Kidney glomerular epithelial cell (primary cell): ENCODE results near the gene EFHD1.
A peak's percentile ranks its signal among the peaks of the same experiment; 100 is the strongest.

Source experiments
- DNase-seq: peaks from one replicate; lab custom pipeline; 2025; lab: John Stamatoyannopoulos, UW

EFHD1 gene, protein sequence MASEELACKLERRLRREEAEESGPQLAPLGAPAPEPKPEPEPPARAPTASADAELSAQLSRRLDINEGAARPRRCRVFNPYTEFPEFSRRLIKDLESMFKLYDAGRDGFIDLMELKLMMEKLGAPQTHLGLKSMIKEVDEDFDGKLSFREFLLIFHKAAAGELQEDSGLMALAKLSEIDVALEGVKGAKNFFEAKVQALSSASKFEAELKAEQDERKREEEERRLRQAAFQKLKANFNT

DNA sequence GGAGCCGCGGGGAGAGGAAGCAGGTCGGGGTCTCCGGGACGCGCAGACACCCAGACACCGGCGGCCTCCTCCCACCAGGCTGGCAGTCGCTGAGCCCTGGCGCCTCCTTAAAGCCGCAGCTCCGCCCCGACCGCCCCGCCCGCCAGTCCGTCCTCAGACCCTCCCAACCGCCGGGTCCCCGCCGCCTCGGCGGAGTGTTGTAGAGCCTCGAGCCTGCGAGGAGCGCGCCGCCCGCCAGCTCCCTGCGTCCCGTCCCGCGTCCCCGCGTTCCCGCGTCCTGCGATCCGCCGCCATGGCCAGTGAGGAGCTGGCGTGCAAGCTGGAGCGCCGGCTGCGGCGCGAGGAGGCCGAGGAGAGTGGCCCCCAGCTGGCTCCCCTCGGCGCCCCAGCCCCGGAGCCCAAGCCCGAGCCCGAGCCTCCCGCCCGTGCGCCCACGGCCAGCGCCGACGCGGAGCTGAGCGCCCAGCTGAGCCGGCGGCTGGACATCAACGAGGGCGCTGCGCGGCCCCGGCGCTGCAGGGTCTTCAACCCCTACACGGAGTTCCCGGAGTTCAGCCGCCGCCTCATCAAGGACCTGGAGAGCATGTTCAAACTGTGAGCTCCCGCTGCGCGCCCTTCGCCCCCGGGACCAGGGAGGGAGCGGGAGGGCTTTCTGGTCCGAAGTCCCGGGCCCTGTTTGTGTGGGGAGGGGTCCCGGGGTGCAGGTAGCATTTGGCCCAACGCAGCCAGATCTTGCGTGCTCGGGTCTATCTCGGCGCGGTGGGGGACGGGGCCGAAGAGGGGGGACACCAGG lies at the start of gene EFHD1:
TSS of gene EFHD1 (plus strand) at position 192 of the 793 bp plus-strand sequence. CDS start at position 293, 101 bp downstream.
- DNase-seq: peak; percentile 27

DNA sequence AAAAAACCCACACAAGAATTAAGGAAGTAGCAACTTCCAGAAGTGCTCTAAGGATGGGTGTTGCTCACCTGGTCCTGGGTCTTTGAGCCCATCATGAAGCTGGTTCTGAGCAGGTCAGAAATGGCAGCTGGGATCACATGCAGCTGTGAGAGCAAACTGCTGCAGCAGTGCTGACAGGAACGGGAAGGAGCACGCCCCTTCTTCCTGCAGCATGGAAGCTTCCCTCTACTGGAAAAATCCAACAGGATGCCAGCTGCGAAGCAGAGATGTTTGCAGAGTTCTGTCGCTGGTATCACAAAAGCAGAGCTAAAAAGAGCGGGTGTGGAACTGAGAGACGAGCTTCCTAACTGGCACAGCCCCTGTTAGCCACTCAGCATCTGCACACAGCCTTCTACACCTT lies 49.2 kb upstream of the EFHD1 start:
- no peak for DNase-seq

DNA sequence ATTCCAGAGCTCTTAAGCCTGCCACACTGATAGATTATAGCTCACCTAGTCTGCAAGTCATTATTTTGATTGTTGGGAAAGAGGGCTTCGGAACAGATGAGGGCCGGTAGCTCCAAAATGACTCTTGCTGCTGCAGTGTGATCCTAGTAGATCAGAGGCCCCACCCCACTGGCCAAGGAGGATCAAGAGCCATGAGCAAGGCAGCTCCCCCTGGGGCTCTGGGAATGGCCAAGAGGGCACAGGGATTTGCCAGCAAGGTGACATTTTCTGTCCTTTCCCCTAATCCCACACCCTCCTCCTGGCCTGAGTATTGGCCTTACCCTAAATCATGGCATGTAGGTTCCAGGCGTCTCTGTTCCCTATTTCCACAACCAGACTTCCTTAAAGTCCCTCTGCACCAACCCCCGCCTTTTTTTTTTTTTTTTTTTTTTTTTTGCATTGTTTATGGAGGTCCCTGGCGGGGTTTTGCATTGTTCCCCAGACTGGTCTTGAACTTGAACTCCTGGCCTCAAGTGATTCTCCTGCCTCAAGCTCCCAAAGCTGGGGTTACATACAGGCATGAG lies 46.4 kb upstream of the EFHD1 start:
- no peak for DNase-seq

DNA sequence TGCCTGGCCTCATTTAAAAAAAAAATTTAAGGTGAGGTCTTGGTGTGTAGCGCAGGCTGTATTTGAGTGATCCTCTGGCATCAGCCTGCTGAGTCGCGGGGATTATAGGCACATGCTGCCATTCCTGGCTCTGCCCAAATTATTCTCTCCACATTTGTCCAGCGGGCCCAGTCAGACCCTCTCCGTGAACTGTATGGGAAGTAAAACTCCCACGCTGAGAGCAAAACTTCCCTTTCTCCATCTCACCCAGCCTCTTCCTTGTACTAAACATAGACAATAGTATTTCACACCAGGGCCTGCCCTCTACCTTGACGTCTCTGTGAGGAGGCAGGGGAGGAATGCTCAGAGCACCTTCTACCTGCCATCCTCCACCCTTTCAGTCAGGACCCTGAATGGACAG lies 45.9 kb upstream of the EFHD1 start:
- DNase-seq: no peak

DNA sequence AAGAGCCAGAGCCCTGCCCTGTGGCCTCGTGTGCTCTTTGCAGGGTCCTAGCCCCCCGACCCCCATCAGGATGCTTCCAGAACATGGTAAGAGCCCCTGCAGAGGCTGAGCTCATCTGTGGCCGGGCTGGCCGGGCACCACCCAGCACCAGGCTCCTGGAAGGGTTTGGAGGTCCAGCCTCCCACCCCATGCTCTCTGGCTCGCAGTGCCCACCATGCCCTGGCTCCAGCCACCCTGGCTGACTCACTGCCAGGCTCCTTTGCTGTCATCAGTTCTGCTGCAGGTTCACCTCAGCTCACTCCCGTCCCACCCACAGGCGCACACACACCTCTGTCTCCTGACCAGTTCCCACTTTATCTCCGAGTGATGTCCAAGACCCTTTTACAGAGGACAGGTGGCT lies 45.4 kb upstream of the EFHD1 start:
- no peak for DNase-seq

DNA sequence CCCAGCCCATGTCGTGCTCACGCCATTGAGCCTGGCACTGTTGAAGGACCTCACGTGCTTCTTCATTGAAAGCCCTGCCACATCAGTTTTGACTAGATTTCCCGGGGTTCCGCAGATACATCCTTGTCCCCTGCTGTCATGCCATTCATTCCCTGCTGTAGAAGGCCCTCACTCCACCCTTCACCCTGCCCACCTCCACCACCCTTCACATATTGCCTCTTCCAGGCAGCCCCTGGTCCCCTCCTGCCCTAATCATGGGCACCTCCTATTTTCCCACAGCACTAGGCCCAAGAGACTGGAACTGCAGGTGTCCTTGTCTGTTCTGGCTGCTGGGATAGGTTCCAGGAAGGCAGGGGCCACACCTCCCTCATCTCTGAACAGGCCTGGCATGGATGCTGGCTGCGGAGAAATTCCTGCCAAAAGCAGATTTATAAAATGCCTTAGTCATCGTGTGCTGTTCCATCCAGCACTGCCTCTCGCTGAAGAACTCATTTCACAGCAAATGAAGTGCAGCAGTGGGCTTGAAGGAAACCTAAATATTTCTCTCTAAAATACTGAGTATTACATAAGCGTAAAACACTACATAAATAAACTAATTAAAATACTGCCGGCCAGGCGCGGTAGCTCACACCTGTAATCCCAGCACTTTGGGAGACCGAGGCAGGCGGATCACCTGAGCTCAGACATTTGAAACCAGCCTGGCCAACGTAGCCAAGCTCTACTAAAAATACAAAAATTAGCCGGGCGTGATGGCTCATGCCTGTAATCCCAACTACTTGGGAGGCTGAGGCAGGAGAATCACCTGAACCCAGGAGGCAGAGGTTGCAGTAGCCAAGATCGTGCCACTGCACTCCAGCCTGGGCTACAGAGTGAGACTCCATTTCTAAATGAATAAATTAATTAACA lies 44.5 kb upstream of the EFHD1 start:
- peak; percentile 25 for DNase-seq

DNA sequence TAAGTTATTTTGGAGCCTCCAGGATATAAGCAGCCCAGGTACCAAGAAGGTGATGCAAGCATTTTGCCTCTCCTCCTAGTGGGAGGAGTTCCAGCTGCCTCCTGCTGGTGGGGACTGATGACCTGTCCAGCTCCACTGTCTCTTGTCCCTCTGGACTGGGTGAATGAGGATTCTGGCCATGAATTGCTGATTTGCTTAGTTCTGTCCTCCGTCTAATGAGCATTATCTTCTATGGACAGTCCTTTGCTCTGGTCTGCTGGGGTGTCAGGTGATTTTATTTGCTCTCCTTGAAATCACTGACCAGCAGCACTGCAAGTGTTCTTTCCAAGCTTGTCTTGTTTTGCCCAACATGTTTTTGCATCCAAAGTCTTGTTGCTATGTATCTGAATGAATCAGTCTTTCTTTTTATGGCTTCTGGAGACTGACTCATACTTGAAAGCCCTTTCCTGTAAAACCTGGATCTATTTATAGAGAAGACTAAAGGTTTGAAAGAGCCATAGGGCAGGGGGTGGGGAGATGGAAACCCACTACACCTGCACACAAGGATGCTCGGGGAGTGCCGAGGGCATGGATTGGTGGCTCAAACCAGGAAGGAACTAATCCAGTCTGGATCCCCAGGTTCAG lies 40.5 kb upstream of the EFHD1 start:
- peak; percentile 93 for DNase-seq

DNA sequence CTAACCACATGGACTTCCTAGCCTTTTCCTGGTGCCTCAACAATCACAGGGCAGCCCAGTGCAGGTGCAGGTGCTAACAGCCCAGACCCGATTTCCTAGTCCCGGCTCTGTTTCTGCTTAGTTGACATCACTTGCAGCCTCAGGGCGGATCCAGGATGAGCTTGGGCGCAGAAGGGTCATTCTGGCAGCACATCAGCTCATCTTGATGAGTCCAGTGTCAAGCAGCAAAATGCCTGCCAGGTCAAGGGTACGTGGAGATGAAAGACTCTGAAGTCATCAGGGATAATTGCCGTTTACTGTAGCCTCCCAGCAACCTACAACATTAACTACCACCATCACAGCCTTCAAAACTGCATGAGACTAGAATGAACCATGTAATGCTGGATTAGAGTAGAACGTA lies 39.4 kb upstream of the EFHD1 start:
- DNase-seq: no peak

DNA sequence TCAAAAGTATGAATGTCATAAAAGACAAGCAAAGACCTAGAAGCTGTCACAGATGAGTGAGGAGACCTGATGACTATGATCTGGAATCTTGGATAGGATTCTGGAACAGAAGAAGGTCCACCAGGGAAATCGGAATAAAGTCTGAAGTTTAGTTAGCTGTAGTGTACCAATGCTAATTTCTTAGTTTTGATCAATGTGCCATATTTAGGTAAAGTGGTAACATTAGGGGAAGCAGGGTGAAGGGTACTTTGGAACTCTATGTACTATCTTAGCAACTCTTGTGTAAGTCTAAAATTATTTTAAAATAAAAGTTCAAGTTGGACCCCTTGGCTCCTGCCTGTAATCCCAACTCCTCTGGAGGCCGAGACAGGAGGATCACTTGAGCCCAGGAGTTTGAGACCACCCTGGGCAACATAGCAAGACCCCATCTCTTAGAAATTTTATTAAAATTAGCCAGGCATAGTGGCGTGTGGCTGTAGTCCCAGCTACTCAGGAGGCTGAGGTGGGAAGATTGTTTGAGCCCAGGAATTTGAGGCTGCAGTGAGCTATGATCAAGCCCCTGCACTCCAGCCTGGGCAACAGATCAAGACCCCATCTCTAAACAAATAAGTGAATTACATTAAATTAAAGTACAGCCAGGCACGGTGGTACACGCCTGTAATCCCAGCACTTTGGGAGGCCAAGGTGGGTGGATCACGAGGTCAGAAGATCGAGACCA lies 35.9 kb upstream of the EFHD1 start:
- no peak for DNase-seq

DNA sequence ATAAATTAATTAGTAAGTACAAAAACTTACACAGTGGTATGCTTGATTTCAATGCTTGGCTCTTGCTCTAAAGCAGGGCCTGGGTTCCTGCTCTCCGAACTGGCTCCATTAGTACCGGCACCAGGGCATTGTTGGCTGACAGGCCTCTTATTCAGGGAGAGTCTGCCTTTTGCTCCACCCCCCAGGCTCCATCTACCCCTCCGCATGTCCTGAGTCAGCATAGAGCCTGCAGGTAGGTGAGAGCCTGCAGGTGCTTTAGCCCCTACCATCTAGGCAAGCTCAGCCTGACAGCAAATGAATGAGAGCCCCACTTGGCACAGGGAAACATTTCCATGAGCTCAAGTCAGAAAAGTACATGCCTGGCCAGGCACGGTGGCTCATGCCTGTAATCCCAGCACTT lies 35.1 kb upstream of the EFHD1 start:
- DNase-seq: no peak

DNA sequence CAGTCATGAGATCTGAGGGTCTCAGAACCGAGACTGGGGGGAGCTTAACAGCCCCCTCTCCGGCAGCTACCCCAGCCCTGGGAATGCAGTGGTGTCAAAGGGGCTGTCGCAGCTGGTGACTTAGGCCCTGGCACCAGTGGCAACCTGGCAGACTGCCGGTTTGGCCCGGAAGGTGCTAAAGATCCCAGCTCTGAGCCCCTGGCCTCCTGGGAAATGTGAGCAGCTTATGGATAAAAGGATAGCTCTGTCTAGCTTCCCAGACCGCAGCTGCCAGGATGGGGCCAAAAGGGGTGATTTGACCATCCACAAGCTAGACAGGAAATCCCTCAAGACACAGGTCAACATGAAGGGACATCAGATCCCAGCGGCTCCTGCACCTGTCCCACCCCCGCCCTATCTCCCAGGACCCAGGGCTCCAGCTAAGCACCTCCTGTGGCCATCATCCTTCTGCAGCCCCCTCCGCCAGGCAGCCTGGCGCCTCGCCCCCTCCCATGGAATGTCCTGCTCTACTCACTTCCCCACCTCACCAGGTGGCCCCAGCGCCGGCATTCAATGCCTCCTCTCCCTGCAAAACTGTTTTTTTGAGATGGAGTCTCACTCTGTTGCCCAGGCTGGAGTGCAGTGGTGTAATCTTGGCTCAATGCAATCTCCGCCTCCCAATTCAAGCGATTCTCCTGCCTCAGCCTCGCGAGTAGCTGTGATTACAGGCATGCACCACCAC lies 33.2 kb upstream of the EFHD1 start:
- DNase-seq: no peak

DNA sequence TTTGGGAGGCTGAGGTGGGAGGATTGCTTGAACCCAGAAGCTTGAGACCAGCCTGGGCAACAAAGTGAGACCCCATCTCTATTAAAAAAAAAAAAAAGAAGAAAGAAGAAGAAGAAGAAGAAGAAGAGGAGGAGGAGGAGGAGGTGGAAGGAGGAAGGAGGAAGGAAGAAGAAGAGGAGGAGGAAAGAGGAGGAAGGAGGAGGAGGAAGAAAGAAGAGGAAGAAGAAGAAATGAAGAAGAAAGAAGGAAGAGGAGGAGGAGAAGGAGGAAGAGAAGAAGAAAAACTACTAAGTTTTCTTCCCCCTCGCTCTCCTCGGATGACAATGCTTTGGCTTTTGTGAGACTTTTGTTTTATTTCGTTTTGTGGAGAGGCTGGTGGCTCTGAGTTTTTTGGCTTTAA lies 30.1 kb upstream of the EFHD1 start:
- no peak for DNase-seq

DNA sequence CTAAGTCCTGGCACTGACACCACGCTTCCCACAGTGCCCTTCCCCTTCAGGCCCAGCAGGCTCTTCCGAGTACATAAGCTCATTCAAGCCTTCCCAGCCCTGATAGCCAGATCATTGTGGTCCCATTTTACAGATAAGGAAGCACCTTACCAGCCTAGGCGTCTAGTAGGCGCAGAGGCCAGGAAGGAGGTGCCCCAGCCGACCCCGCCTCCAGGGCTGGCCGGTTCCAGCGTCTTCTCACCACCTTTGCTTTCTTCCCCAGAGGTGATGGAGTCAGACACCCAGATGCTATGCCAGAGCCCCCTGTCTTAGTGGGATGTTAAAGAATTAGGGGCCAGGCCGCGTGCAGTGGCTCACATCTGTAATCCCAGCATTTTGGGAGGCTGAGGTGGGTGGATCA lies 28.9 kb upstream of the EFHD1 start:
- no peak for DNase-seq

DNA sequence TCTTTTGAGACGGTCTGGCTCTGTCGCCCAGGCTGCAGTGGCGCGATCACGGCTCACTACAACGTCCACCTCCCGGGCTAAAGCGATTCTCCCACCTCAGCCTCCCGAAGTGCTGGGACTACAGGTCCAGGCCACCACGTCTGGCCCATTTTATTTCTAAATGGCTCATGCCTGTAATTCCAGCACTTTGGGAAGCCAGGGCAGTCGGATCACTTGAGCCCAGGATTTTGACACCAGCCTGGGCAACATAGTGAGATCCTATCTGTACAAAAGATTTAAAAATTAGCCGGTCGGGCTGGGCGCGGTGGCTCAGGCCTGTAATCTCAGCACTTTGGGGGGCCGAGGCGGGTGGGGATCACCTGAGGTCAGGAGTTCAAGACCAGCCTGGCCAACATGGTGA lies 26.4 kb upstream of the EFHD1 start:
- no peak for DNase-seq

DNA sequence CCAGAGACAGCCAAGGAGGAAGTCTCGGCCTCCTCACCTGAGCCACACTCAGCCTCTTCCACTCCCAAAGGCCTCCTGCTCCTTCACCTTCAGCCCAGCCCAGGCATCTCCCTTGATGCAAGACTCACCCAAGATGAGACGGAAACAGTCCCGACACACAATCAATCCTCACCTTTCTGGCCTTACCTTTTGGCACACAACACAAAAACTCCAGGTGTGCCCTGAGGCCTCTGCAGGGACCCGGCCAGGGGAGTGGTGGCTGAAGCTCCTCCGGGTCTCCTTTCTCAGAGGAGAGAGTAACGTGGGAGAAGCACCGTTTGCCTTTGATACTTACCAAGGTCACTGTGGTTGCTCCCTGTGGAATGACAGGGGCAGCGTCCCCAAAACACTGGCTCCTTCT lies 23.8 kb upstream of the EFHD1 start:
- DNase-seq: no peak

DNA sequence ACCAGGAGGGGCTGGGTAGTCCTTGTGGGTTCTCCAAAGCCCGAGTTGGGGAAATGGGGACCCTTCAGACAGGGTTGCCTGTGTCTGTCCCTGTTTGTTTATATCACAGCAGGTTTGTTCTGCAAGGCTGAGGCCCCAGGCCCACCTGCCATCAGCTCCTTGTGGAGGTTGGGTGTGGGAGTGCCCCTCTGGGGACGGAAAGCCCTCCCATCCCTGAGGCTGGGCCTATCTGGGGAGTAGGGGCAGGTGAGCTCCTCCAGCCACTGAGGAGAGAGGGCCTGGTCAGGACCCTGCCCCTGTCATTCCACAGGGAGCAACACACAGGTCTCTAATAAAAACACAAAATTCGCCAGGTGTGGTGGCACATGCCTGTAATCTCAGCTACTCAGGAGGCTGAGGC lies 23.3 kb upstream of the EFHD1 start:
- DNase-seq: no peak

DNA sequence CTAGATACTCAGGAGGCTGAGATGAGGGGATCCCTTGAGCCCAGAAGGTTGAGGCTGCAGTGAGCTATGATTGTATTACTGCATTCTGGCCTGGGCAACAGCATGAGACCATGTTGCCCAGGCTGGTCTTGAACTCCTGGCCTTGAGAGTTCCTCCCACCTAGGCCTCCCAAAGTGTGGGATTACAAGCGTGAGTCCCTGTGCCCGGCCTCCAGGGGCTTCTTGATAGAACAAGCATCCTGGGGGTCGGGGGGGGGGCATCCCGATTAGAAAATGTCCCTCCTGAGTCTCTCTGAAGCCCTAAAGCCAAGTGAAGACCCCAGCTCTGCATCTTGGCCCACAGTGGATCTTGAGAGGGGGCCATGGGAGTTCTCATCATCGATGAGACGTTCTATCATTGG lies 22.3 kb upstream of the EFHD1 start:
- no peak for DNase-seq

DNA sequence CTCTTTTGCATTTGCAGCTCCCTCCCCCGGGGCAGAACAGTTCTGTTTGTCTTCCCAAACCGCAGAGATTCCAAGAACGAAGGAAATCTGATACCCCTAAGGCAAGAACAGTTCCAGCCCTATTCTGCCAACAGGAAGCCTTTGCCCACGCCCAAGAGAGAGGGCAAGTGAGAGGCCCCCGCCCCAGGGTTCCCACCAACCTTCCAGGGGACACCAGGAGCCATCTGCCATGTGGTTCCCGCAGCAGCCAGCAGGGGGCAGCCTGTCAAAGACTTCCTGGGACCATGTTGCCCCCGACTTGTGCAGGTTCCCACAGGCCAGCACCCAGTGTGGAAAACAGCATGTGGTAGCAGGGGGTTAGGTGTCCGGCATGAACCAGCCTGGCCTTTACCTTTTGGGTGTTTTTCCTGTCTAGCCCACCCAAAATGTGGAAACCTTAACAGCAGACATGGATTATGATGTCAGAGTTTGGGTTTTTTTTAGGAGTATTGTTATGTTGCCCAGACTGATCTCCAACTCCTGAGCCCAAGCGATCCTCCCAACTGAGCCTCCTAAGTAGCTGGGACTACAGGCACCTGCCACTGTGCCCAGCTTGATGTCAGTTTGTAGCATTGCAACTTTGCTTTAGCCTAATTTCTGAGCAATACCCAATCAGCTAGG lies 21.7 kb upstream of the EFHD1 start:
- peak; percentile 55 for DNase-seq

DNA sequence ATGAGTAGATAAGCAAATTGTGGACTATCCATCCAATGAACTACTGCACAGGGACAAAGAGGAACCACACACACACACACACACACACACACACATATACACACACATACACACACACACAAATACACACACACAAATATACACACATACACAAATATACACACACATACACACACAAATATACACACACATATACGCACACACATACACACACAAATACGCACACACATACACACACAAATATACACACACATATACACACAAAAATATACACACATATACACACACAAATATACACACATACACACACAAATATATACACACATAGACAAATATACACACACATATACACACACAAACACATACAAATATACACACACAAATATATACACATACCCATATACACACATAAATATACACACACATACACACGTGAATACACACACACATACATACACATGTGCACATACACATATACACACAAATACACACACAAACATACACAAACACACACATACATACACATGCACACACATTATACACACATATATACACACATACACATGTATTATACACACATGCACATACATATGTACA lies 19.8 kb upstream of the EFHD1 start:
- no peak for DNase-seq

DNA sequence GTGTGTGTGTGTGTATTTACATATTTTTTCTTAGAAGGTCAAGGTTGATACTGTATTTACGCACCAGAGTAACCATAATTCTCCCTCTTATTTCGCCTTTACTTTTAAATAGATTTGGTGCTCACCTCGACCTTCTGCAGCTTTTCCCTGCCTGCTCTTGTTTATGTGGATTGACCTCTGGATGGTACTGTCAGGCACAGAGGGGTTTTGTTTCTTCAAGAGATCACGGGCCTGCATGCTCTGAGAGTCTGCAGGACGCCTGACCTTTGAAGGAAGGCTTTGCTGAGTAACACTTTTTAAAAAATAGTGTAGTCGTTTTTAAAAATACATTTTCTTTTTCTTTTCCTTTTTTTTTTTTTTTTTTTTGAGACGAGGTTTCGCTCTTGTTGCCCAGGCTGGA lies 18.1 kb upstream of the EFHD1 start:
- DNase-seq: no peak
